GM23338 (cell line): ENCODE results near the gene STK39. TPM values are rescaled to one million over a fixed set of nuclear protein-coding genes. Genes with fewer than 3 reads are reported as not detected.

Experiments used
- ATAC-seq: fragments of 200-7000 bp; cut with Tn5 transposase; 3 replicates; pipeline ENCODE4 v1.9.1; 2020
- DNase-seq: peaks from one replicate; pipeline ENCODE4 v3.0.0-alpha.2; 2015; ENCODE audit warnings: low spot score
- H2AFZ ChIP-seq: fragments of 200-600 bp; sonication (generic); 2 replicates; pipeline ENCODE4 v1.8.0; 2016; ENCODE audit warnings: antibody characterized with exemption, mild to moderate bottlenecking, moderate library complexity
- H3F3A ChIP-seq: fragments of 200-600 bp; sonication (generic); replicated peaks from 2 replicates; pipeline ENCODE4 v1.8.0; 2017; ENCODE audit warnings: antibody characterized with exemption, mixed run types, low read depth
- H3K27ac ChIP-seq: fragments of 200-600 bp; sonication (generic); 2 replicates; pipeline ENCODE4 v1.6.1; 2016; ENCODE audit warnings: low read depth
- H3K27me3 ChIP-seq: fragments of 200-600 bp; sonication (generic); 2 replicates; pipeline ENCODE4 v1.8.0; 2016; ENCODE audit warnings: mild to moderate bottlenecking, mixed run types, moderate library complexity; ENCODE audit not compliant: insufficient read depth
- H3K36me3 ChIP-seq: fragments of 200-600 bp; sonication (generic); 2 replicates; pipeline ENCODE4 v1.8.0; 2016; ENCODE audit warnings: mild to moderate bottlenecking; ENCODE audit not compliant: insufficient read depth
- H3K4me1 ChIP-seq: fragments of 200-600 bp; sonication (generic); 2 replicates; pipeline ENCODE4 v1.8.0; 2016; ENCODE audit warnings: mild to moderate bottlenecking, moderate library complexity; ENCODE audit not compliant: insufficient read depth
- H3K4me2 ChIP-seq: fragments of 200-600 bp; sonication (generic); 2 replicates; pipeline ENCODE4 v1.7.1; 2017; ENCODE audit warnings: mixed run types
- H3K4me3 ChIP-seq: fragments of 200-600 bp; sonication (generic); 2 replicates; pipeline ENCODE4 v1.6.1; 2016; ENCODE audit warnings: mixed run types
- H3K79me2 ChIP-seq: fragments of 200-600 bp; sonication (generic); replicated peaks from 2 replicates; pipeline ENCODE4 v1.8.0; 2017; ENCODE audit warnings: mild to moderate bottlenecking; ENCODE audit not compliant: insufficient read depth
- H3K9me2 ChIP-seq: fragments of 200-600 bp; sonication (generic); 2 replicates; pipeline ENCODE4 v1.8.0; 2017; ENCODE audit not compliant: insufficient read depth
- H4K20me1 ChIP-seq: fragments of 200-600 bp; sonication (generic); replicated peaks from 2 replicates; pipeline ENCODE4 v1.8.0; 2017; ENCODE audit warnings: mild to moderate bottlenecking; ENCODE audit not compliant: insufficient read depth
- H3K27ac Mint-ChIP-seq: 2 replicates; pipeline ENCODE4 v1.8.0; 2020; ENCODE audit warnings: inconsistent platforms, mild to moderate bottlenecking, moderate library complexity, mixed read lengths
- H3K27me3 Mint-ChIP-seq: 3 replicates; pipeline ENCODE4 v1.8.0; 2022; ENCODE audit warnings: low read depth, mild to moderate bottlenecking, moderate library complexity, mixed read lengths, inconsistent platforms; ENCODE audit not compliant: insufficient read depth, poor library complexity
- H3K36me3 Mint-ChIP-seq: 3 replicates; pipeline ENCODE4 v1.8.0; 2021; ENCODE audit warnings: low read depth, mild to moderate bottlenecking, inconsistent platforms, moderate library complexity, mixed read lengths
- H3K4me1 Mint-ChIP-seq: 3 replicates; pipeline ENCODE4 v1.8.0; 2020; ENCODE audit warnings: mild to moderate bottlenecking, inconsistent platforms, mixed read lengths
- H3K4me3 Mint-ChIP-seq: 3 replicates; pipeline ENCODE4 v1.8.0; 2021; ENCODE audit warnings: moderate library complexity, mild to moderate bottlenecking, inconsistent platforms, mixed read lengths
- H3K9me3 Mint-ChIP-seq: 3 replicates; pipeline ENCODE4 v1.8.0; 2020; ENCODE audit warnings: moderate library complexity, mild to moderate bottlenecking, inconsistent platforms, mixed read lengths
- CREB1 ChIP-seq: fragments of 250-450 bp; sonication (Bioruptor Pico); IDR thresholded peaks from 2 replicates; pipeline ENCODE4 v1.5.0; 2020; ENCODE audit warnings: low read depth, mild to moderate bottlenecking, moderate library complexity
- EZH2 ChIP-seq: fragments of 200-600 bp; sonication (generic); IDR thresholded peaks from one replicate; pipeline ENCODE4 v1.8.0; 2017; ENCODE audit warnings: antibody characterized with exemption, mild to moderate bottlenecking, low read depth; ENCODE audit not compliant: unreplicated experiment
- EZH2phosphoT487 ChIP-seq: fragments of 200-600 bp; sonication (generic); IDR thresholded peaks from one replicate; pipeline ENCODE4 v1.8.1; 2018; ENCODE audit warnings: antibody characterized with exemption; ENCODE audit not compliant: unreplicated experiment
- JUNB ChIP-seq: IDR thresholded peaks from one replicate; pipeline ENCODE4 v1.6.1; 2016; ENCODE audit warnings: antibody characterized with exemption; ENCODE audit not compliant: unreplicated experiment
- NANOG ChIP-seq: IDR thresholded peaks from 2 replicates; pipeline ENCODE4 v1.6.1; 2016; ENCODE audit warnings: antibody characterized with exemption, borderline replicate concordance
- POLR2AphosphoS5 ChIP-seq: IDR thresholded peaks from 2 replicates; pipeline ENCODE4 v1.6.1; 2016; ENCODE audit warnings: antibody characterized with exemption, low read depth
- REST ChIP-seq: IDR thresholded peaks from one replicate; pipeline ENCODE4 v1.6.1; 2018; ENCODE audit warnings: antibody characterized with exemption; ENCODE audit not compliant: unreplicated experiment
- STAT1 ChIP-seq: IDR thresholded peaks from one replicate; pipeline ENCODE4 v1.6.1; 2016; ENCODE audit warnings: antibody characterized with exemption; ENCODE audit not compliant: unreplicated experiment
- ZNF114 ChIP-seq: fragments of 250-450 bp; sonication (Bioruptor Pico); IDR thresholded peaks from 2 replicates; pipeline ENCODE4 v1.5.0; 2020; ENCODE audit warnings: mild to moderate bottlenecking, moderate library complexity
- ZNF331 ChIP-seq: fragments of 250-450 bp; sonication (Bioruptor Pico); IDR thresholded peaks from 2 replicates; pipeline ENCODE4 v1.5.0; 2020; ENCODE audit warnings: low read depth, mild to moderate bottlenecking, moderate library complexity
- polyA plus RNA-seq: library from polyadenylated mRNA; unstranded; fragments of >200 nt; fragmentation: Nextera tagmentation; extraction: Ambion mirVana; gene quantifications from 2 replicates; pipeline ENCODE4 v1.2.1, GENCODE V29; 2016
- total RNA-seq: library from RNA; depleted of rRNA; stranded (reverse); fragments of >200 nt; shearing (Covaris generic); gene quantifications from 2 replicates; pipeline ENCODE4 v1.2.3, GENCODE V29; 2014
- TF ChIP-seq, protein P1 (sequence below): fragments of 250-450 bp; sonication (Bioruptor Pico); IDR thresholded peaks from 2 replicates; pipeline ENCODE4 v1.5.0; 2020; ENCODE audit warnings: mild to moderate bottlenecking, moderate library complexity

Gene STK39
- total and polyA plus RNA-seq, 2 experiments from 2014 or later: 9.5 to 16.9 TPM

GRCh38 chr2:168034616-168035015 lies 212.8 kb downstream of the STK39 start (continued):
- TF ChIP-seq, protein P1, sequence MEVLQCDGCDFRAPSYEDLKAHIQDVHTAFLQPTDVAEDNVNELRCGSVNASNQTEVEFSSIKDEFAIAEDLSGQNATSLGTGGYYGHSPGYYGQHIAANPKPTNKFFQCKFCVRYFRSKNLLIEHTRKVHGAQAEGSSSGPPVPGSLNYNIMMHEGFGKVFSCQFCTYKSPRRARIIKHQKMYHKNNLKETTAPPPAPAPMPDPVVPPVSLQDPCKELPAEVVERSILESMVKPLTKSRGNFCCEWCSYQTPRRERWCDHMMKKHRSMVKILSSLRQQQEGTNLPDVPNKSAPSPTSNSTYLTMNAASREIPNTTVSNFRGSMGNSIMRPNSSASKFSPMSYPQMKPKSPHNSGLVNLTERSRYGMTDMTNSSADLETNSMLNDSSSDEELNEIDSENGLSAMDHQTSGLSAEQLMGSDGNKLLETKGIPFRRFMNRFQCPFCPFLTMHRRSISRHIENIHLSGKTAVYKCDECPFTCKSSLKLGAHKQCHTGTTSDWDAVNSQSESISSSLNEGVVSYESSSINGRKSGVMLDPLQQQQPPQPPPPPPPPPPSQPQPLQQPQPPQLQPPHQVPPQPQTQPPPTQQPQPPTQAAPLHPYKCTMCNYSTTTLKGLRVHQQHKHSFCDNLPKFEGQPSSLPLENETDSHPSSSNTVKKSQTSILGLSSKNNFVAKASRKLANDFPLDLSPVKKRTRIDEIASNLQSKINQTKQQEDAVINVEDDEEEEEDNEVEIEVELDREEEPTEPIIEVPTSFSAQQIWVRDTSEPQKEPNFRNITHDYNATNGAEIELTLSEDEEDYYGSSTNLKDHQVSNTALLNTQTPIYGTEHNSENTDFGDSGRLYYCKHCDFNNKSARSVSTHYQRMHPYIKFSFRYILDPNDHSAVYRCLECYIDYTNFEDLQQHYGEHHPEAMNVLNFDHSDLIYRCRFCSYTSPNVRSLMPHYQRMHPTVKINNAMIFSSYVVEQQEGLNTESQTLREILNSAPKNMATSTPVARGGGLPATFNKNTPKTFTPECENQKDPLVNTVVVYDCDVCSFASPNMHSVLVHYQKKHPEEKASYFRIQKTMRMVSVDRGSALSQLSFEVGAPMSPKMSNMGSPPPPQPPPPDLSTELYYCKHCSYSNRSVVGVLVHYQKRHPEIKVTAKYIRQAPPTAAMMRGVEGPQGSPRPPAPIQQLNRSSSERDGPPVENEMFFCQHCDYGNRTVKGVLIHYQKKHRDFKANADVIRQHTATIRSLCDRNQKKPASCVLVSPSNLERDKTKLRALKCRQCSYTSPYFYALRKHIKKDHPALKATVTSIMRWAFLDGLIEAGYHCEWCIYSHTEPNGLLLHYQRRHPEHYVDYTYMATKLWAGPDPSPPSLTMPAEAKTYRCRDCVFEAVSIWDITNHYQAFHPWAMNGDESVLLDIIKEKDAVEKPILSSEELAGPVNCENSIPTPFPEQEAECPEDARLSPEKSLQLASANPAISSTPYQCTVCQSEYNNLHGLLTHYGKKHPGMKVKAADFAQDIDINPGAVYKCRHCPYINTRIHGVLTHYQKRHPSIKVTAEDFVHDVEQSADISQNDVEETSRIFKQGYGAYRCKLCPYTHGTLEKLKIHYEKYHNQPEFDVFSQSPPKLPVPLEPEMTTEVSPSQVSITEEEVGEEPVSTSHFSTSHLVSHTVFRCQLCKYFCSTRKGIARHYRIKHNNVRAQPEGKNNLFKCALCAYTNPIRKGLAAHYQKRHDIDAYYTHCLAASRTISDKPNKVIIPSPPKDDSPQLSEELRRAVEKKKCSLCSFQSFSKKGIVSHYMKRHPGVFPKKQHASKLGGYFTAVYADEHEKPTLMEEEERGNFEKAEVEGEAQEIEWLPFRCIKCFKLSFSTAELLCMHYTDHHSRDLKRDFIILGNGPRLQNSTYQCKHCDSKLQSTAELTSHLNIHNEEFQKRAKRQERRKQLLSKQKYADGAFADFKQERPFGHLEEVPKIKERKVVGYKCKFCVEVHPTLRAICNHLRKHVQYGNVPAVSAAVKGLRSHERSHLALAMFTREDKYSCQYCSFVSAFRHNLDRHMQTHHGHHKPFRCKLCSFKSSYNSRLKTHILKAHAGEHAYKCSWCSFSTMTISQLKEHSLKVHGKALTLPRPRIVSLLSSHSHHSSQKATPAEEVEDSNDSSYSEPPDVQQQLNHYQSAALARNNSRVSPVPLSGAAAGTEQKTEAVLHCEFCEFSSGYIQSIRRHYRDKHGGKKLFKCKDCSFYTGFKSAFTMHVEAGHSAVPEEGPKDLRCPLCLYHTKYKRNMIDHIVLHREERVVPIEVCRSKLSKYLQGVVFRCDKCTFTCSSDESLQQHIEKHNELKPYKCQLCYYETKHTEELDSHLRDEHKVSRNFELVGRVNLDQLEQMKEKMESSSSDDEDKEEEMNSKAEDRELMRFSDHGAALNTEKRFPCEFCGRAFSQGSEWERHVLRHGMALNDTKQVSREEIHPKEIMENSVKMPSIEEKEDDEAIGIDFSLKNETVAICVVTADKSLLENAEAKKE: no peak
- no peak for TF ChIP-seq EZH2
- TF ChIP-seq STAT1: no peak
- no peak for TF ChIP-seq ZNF331 (CRISPR knock-in tag)

GRCh38 chr2:168033966-168034365 lies 213.4 kb downstream of the STK39 start:
- H3K79me2 ChIP-seq: no peaks in the 10 kb centered on the region
- no peaks in the 10 kb centered on the region for H3K9me2 ChIP-seq
- no peak for ATAC-seq
- no peak overlapping the region for H3K27ac ChIP-seq
- Mint-ChIP-seq H3K9me3 (no peaks in the 10 kb centered on the region), H3K36me3 (no peaks in the 10 kb centered on the region), H3K4me3 (no peak overlapping the region), H3K4me1 (no peaks in the 10 kb centered on the region), H3K27ac (peak overlapping the region; percentile 38; the same call in 1 of the 2 replicates), H3K27me3 (peaks cover 2% of the 10 kb centered on the region)
- no peak for TF ChIP-seq EZH2phosphoT487
- H3K36me3 ChIP-seq: no peaks in the 10 kb centered on the region
- no peaks in the 10 kb centered on the region for H3F3A ChIP-seq
- H3K4me2 ChIP-seq: no peak overlapping the region
- no peaks in the 10 kb centered on the region for H3K27me3 ChIP-seq
- H3K4me1 ChIP-seq: no peaks in the 10 kb centered on the region
- no peak for DNase-seq
- no peak overlapping the region for H3K4me3 ChIP-seq
- H4K20me1 ChIP-seq: no peaks in the 10 kb centered on the region
- H2AFZ ChIP-seq: no peak overlapping the region

DNA sequence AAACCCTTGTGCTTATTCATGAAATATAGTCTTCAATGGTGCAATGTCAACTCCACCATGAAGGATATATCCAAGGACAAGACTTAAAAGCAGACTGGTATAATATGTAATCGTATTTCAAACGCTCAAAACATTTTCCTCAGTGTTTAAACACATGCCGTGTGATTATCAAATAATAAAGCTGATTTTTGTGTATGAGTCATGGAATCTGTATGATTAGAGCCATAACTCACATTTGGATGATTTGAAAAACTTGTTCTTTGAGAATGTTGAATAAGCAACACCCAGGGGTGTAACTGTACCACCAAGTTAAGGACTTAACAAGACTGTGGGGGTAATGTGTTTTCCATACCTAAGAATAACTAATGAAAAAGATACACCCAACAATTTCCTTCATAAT lies 215.3 kb downstream of the STK39 start:
- Histone ChIP-seq H4K20me1 (no peaks in the 10 kb centered on the region), H3K27me3 (no peaks in the 10 kb centered on the region), H2AFZ (no peak overlapping the region), H3F3A (no peaks in the 10 kb centered on the region), H3K4me2 (no peak overlapping the region), H3K4me3 (no peak overlapping the region), H3K79me2 (no peaks in the 10 kb centered on the region), H3K4me1 (no peaks in the 10 kb centered on the region), H3K27ac (no peak overlapping the region), H3K9me2 (no peaks in the 10 kb centered on the region), H3K36me3 (no peaks in the 10 kb centered on the region)
- no peak for DNase-seq
- Mint-ChIP-seq H3K9me3 (no peaks in the 10 kb centered on the region), H3K27me3 (peaks cover 2% of the 10 kb centered on the region), H3K4me3 (no peak overlapping the region), H3K27ac (no peak overlapping the region), H3K36me3 (no peaks in the 10 kb centered on the region), H3K4me1 (no peaks in the 10 kb centered on the region)
- ATAC-seq: no peak
- TF ChIP-seq NANOG (no peak), CREB1 (no peak), REST (no peak), ZNF114 (CRISPR knock-in tag) (no peak), JUNB (no peak), ZNF331 (CRISPR knock-in tag) (no peak), POLR2AphosphoS5 (no peak)
